T-helper 22 cell (primary cell): Measurements from ENCODE around the gene ZNF592.
"Not testable (repeated sequence)": the region's sequence is repeated elsewhere in the genome, so short reads cannot be mapped to it uniquely, and the experiment has no call there.

Source experiments
- DNase-seq: peaks from one replicate; pipeline ENCODE4 v3.0.0-alpha.2; 2020; ENCODE audit warnings: low read depth

The ZNF592 gene, protein sequence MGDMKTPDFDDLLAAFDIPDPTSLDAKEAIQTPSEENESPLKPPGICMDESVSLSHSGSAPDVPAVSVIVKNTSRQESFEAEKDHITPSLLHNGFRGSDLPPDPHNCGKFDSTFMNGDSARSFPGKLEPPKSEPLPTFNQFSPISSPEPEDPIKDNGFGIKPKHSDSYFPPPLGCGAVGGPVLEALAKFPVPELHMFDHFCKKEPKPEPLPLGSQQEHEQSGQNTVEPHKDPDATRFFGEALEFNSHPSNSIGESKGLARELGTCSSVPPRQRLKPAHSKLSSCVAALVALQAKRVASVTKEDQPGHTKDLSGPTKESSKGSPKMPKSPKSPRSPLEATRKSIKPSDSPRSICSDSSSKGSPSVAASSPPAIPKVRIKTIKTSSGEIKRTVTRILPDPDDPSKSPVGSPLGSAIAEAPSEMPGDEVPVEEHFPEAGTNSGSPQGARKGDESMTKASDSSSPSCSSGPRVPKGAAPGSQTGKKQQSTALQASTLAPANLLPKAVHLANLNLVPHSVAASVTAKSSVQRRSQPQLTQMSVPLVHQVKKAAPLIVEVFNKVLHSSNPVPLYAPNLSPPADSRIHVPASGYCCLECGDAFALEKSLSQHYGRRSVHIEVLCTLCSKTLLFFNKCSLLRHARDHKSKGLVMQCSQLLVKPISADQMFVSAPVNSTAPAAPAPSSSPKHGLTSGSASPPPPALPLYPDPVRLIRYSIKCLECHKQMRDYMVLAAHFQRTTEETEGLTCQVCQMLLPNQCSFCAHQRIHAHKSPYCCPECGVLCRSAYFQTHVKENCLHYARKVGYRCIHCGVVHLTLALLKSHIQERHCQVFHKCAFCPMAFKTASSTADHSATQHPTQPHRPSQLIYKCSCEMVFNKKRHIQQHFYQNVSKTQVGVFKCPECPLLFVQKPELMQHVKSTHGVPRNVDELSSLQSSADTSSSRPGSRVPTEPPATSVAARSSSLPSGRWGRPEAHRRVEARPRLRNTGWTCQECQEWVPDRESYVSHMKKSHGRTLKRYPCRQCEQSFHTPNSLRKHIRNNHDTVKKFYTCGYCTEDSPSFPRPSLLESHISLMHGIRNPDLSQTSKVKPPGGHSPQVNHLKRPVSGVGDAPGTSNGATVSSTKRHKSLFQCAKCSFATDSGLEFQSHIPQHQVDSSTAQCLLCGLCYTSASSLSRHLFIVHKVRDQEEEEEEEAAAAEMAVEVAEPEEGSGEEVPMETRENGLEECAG (N-terminal part only)

GRCh38 chr15:84748274-84749110 lies at the start of gene ZNF592:
Gene ZNF592, plus strand, starts transcription at chr15:84748592. Its CDS starts 34,084 bp downstream, at chr15:84782676.
- DNase-seq: peak; percentile 72

DNA sequence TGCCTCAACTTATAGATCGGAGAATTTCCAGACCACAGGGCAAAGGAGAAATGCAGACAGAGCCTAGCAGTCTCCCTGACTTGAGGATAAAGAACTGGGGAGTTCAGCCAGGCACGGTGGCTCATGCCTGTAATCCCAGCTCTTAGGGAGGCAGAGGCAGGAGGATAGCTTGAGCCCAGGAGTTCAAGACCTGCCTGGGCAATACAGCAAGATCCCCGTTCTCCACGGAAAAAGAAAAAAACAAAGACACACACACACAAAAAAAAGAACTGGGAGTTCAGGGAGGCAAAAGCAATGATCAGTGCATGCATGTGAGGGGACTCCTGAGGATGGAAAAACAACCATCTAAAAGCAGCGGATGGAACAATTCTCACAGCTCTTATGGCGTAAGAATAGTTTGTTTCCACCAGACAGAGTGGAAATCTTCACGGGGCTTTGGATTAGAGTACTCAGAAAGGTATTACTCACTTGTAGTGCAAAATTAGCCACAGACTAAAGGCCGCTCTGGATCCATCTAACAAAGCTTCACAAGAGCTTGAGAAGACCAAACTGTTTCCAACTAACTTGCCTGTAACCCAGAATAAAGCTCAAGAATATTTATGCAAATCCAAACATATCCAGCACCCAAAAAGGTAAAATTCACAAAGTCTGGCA lies 48.7 kb upstream of the ZNF592 start:
- DNase-seq: no peak

DNA sequence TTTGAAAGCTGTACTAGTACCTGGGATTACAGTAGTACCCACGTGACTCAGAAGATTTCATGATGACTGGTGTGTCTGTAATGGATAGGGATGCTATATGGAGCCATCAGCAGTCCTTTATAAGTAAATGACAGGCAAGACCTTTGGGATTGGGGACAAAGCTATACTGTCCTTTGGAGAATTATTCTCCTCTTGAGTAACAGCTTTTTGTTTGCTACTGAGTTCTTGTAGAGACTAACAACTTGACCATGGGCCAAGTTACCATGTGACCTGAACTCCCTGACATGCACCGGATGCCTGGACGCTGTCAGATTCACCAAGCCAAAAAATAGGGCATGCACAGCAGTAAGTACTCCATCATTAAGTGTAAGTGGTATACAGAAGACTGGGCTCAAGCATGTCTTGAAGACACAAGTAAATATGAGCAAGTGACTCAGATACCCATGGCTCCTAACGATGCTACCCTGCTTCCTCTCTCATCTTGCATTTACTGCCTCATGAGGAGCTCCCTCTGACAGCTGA lies 45.4 kb upstream of the ZNF592 start:
- DNase-seq: no peak

DNA sequence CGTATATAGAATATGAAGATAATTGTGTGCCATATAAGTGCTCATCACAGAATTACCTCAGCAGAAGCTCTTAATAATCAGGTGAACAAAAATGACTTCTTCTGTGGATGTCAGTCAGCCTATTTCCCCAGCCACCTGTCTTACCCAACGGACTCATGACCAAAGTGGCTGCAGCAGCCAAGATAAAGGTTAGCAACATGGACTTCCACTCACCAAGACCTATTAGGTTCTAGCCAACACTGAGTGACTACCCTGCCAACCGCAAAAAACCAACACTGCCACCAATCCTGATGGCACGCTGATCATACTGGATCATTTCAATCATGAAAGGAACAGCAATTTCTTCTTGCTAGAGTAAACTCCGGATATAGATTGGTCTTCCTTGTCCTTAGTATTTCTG lies 44.6 kb upstream of the ZNF592 start:
- DNase-seq: no peak

GRCh38 chr15:84714372-84714771 lies 34.0 kb upstream of the ZNF592 start:
- DNase-seq: no peak

DNA sequence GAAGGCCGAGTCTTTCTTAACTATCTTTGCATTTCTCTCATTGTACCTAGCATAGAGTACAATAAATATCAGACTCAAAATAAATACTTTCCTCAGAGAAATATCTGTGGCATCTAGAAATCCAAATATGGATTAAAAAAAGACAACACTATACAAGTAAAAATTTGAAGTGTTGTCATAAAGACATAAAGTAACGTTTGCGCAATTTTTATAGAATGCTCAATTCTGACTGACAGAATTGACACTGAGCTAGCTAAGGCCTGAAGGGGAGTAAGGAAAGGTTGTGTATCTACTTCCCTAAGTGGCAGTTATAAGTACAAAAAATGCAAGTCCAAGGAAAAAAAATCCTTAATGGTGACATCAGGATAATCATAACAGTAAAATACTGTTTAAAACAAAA lies 33.6 kb upstream of the ZNF592 start:
- DNase-seq: no peak

- DNase-seq: no peak
These were observed 32.9 kb upstream of the ZNF592 start for GRCh38 chr15:84715441-84716035.

GRCh38 chr15:84716036-84716732 lies 32.2 kb upstream of the ZNF592 start, which contains the start of gene SEC11A:
Gene SEC11A, minus strand, starts transcription at chr15:84716139. Its CDS starts 64 bp downstream, at chr15:84716075.
- peak; percentile 83 for DNase-seq

DNA sequence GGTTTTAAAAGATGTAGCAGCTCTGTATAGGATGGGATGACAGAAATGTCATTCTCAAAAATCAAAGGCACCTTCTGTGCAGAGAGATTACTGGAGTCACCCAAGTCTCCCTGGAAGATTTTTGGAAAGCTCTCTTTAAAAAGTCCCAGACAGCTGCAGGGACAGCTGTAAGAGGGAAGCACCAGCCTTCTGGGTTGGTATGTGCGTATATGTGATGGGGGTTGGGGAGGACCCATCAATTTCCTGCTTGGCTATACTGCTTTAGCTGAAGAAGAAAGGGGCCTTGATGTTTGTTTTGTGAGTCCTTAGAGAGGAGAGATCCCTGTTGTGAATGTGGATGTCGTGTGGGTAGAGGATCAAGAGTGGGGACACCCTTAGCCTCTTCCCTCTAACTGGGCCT lies 27.0 kb upstream of the ZNF592 start:
- DNase-seq: no peak

GRCh38 chr15:84722628-84723027 lies 25.8 kb upstream of the ZNF592 start:
- no peak for DNase-seq

- DNase-seq: no peak
These were observed 23.3 kb upstream of the ZNF592 start for GRCh38 chr15:84725001-84725491.

GRCh38 chr15:84727429-84727828 lies 21.0 kb upstream of the ZNF592 start:
- DNase-seq: no peak

DNA sequence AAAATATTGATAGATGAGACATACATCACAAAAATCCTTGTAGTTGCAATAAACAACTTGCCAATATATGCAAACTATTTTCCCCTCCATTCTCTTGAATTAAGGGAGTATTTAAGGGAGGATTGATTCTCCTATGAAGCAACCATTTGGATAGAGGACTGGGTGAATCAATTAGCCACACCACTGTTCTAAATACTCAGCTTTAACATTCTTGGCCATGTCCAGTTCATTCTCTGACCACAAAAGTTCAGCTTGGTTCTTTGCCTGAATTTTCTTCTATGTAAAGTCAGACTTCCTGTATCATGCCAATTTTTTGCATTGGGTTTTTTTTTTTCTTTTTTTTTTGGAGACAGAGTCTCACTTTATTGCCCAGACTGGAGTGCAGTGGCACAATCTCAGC lies 16.6 kb upstream of the ZNF592 start:
- no peak for DNase-seq

DNA sequence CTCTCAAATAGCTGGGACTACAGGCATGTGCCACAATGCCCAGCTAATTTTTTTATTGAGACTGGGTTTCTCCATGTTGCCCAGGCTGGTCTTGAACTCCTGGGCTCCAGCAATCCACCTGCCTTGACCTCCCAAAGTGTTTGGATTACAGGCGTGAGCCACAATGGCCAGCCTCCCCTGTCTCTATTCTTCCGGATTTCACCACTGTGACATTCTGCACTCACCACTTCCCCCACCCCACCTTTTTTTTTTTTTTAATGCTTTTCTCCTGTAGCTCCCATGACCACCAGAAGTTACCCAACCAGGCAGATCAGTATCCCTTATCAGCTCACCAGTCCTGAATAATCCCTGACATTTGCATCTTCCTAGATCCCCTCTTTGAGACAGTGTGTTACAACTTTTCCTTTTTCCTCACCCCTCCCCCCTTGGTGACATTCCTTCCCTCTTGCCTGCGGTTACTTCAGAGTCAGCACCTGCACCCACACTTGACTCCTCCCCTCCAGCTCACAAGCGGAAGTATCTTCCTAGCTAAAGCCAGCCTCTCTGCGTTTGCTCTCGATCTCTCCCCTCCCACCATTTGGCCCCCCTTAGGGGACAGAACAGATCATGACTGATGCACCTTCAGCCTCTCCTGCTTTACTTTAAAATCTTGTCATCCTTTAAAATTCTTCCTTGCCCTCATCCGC lies 13.5 kb upstream of the ZNF592 start:
- peak; percentile 55 for DNase-seq

- not testable (repeated sequence) for DNase-seq
These were observed 12.8 kb upstream of the ZNF592 start for GRCh38 chr15:84735480-84736061.

- DNase-seq: peak; percentile 36
These were observed 12.0 kb upstream of the ZNF592 start for GRCh38 chr15:84736375-84736774.

DNA sequence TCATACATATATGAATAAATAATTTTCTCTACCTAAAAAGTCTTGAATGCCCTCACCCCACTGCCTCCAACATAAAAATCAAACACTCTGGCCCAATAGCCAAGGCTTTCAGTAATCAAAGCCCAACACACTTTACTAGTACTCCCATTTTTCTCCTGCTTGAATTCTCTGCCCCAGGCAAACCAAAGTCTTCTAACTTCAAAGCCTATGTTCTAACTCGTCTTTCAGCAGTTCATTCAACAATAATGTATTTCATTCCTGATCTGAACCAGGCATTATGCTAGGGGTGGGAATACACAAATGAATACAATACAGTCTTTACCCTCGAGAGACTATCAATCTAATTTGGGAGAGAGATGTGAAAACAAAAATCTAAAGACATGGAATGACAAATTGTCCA lies 11.4 kb upstream of the ZNF592 start:
- no peak for DNase-seq

GRCh38 chr15:84740691-84741090 lies 7.7 kb upstream of the ZNF592 start:
- no peak for DNase-seq
